GM18526 (cell line): ENCODE measurements around the gene DBNL.

Source experiments
- POLR2A ChIP-seq: IDR thresholded peaks from 3 replicates; pipeline ENCODE4 v1.6.1; 2011; ENCODE audit not compliant: insufficient read length; ENCODE audit errors: extremely low read depth

The DBNL gene

GRCh38 chr7:44063894-44064651, 19.6 kb downstream of the DBNL start:
- TF ChIP-seq POLR2A: no peak

- peak; percentile 31 for TF ChIP-seq POLR2A
Observed at GRCh38 chr7:44064791-44065430, 20.4 kb downstream of the DBNL start.

- TF ChIP-seq POLR2A: no peak
Observed at GRCh38 chr7:44065431-44066110, 21.1 kb downstream of the DBNL start, which contains the start of gene PGAM2. PGAM2 (minus strand) TSS chr7:44065567; CDS start chr7:44065529, 38 bp downstream.

GRCh38 chr7:44066111-44066460, 21.6 kb downstream of the DBNL start:
- no peak for TF ChIP-seq POLR2A

GRCh38 chr7:44066494-44067063, 22.1 kb downstream of the DBNL start:
- no peak for TF ChIP-seq POLR2A

GRCh38 chr7:44067064-44067951, 22.8 kb downstream of the DBNL start:
- TF ChIP-seq POLR2A: peak; percentile 14

- peak; percentile 9 for TF ChIP-seq POLR2A
Observed at GRCh38 chr7:44068054-44068453, 23.6 kb downstream of the DBNL start.

GRCh38 chr7:44071726-44072363, 27.3 kb downstream of the DBNL start:
- TF ChIP-seq POLR2A: no peak

GRCh38 chr7:44072364-44073231, 28.1 kb downstream of the DBNL start:
- no peak for TF ChIP-seq POLR2A

- no peak for TF ChIP-seq POLR2A
Observed at GRCh38 chr7:44073664-44074348, 29.3 kb downstream of the DBNL start.

- TF ChIP-seq POLR2A: no peak
Observed at GRCh38 chr7:44074349-44074695, 29.8 kb downstream of the DBNL start.

GRCh38 chr7:44075296-44076075, 31.0 kb downstream of the DBNL start:
- no peak for TF ChIP-seq POLR2A
